SK-N-SH (cell line): ENCODE data around the gene PSMD1. TPM values are rescaled to one million over a fixed set of nuclear protein-coding genes. Genes with fewer than 3 reads are reported as not detected.

Source experiments
- CTCF ChIA-PET: fragments of 300-600, 350-600 bp; formaldehyde crosslinking; extraction: SDS; loops from one replicate; lab custom pipeline; 2021; lab: Yijun Ruan, JAX
- POLR2A ChIA-PET: fragments of 350-600 bp; sonication (Branson Sonifier 250); formaldehyde crosslinking; extraction: SDS; loops from one replicate; lab custom pipeline; 2020; ENCODE audit warnings: antibody characterized with exemption, inconsistent platforms; lab: Yijun Ruan, JAX
- DNase-seq: peaks from one replicate; pipeline ENCODE4 v3.0.0; 2012
- H2AFZ ChIP-seq: fragments of 200-600 bp; sonication (generic); 2 replicates; pipeline ENCODE4 v1.8.1; 2016; ENCODE audit warnings: antibody characterized with exemption, mild to moderate bottlenecking, low read depth
- H3F3A ChIP-seq: fragments of 200-600 bp; sonication (generic); replicated peaks from 2 replicates; pipeline ENCODE3; 2016; ENCODE audit warnings: antibody characterized with exemption, mild to moderate bottlenecking; ENCODE audit not compliant: insufficient read depth
- H3K27ac ChIP-seq, 2 experiments: fragments of 200-500 bp in 1 of 2; fragments of 200-600 bp in 1 of 2; sonication (Bioruptor generic) in 1 of 2; sonication (generic), shearing (Covaris generic) in 1 of 2; 2 replicates each; pipeline versions ENCODE4 v1.5.1 to v1.6.1; 2014 to 2016; ENCODE audit warnings: low read depth in 2 of 2, inconsistent platforms in 1 of 2, low read length in 1 of 2, mild to moderate bottlenecking in 1 of 2, mixed read lengths in 1 of 2
- H3K27me3 ChIP-seq: fragments of 200-600 bp; sonication (generic), shearing (Covaris generic); 2 replicates; pipeline ENCODE4 v1.6.1; 2016; ENCODE audit warnings: mixed run types; ENCODE audit not compliant: insufficient read depth
- H3K36me3 ChIP-seq, 2 experiments: fragments of 200-500 bp in 1 of 2; fragments of 200-600 bp in 1 of 2; sonication (Bioruptor generic) in 1 of 2; sonication (generic) in 1 of 2; replicated peaks in 1 of 2; 2 replicates each; pipeline versions ENCODE3 to v1.5.1; 2014 to 2016; ENCODE audit warnings: low read length in 1 of 2, mild to moderate bottlenecking in 1 of 2; ENCODE audit not compliant: insufficient read depth in 2 of 2, control insufficient read depth in 1 of 2
- H3K4me1 ChIP-seq, 2 experiments: fragments of 200-500 bp in 1 of 2; fragments of 200-600 bp in 1 of 2; sonication (Bioruptor generic) in 1 of 2; sonication (generic), shearing (Covaris generic) in 1 of 2; 2 replicates each; pipeline versions ENCODE4 v1.5.1 to v1.6.1; 2014 to 2016; ENCODE audit warnings: low read depth in 1 of 2, low read length in 1 of 2, mixed run types in 1 of 2; ENCODE audit not compliant: insufficient read depth in 2 of 2, control insufficient read depth in 1 of 2
- H3K4me2 ChIP-seq: fragments of 200-600 bp; sonication (generic), shearing (Covaris generic); 2 replicates; pipeline ENCODE4 v1.6.1; 2017; ENCODE audit warnings: mixed run types
- H3K4me3 ChIP-seq, 2 experiments: fragments of 200-500 bp in 1 of 2; fragments of 200-600 bp in 1 of 2; sonication (Bioruptor generic) in 1 of 2; sonication (generic), shearing (Covaris generic) in 1 of 2; 2 replicates each; pipeline versions ENCODE4 v1.5.1 to v1.8.1; 2014 to 2016; ENCODE audit warnings: low read depth in 2 of 2, inconsistent platforms in 1 of 2, low read length in 1 of 2, mild to moderate bottlenecking in 1 of 2, mixed read lengths in 1 of 2, moderate library complexity in 1 of 2
- H3K79me2 ChIP-seq: fragments of 200-600 bp; sonication (generic); 2 replicates; pipeline ENCODE4 v1.8.1; 2017; ENCODE audit warnings: mild to moderate bottlenecking; ENCODE audit not compliant: insufficient read depth
- H3K9ac ChIP-seq: fragments of 200-600 bp; sonication (generic); 2 replicates; pipeline ENCODE4 v1.6.1; 2017; ENCODE audit warnings: mixed run types
- H3K9me2 ChIP-seq: fragments of 200-600 bp; sonication (generic); 2 replicates; pipeline ENCODE4 v1.6.1; 2017; ENCODE audit warnings: mixed run types
- H3K9me3 ChIP-seq: fragments of 200-600 bp; sonication (generic); 2 replicates; pipeline ENCODE4 v1.6.1; 2017; ENCODE audit warnings: mixed run types, mild to moderate bottlenecking, moderate library complexity
- H4K20me1 ChIP-seq: fragments of 200-600 bp; sonication (generic); 2 replicates; pipeline ENCODE4 v1.6.1; 2017; ENCODE audit warnings: mild to moderate bottlenecking, mixed run types; ENCODE audit not compliant: insufficient read depth
- CHD2 ChIP-seq: fragments of 150-350 bp; IDR thresholded peaks from 2 replicates; pipeline ENCODE4 v1.6.1; 2018; ENCODE audit warnings: low read length; ENCODE audit not compliant: partially characterized antibody
- CTCF ChIP-seq: fragments of 200-600 bp; sonication (generic); IDR thresholded peaks from 2 replicates; pipeline ENCODE4 v1.6.1; 2017; ENCODE audit warnings: antibody characterized with exemption, mild to moderate bottlenecking, moderate library complexity
- ELF1 ChIP-seq: IDR thresholded peaks from 2 replicates; pipeline ENCODE4 v1.4.0; 2012
- NFIC ChIP-seq: IDR thresholded peaks from 2 replicates; pipeline ENCODE4 v1.4.0; 2012; ENCODE audit warnings: borderline replicate concordance
- PBX3 ChIP-seq: IDR thresholded peaks from 2 replicates; pipeline ENCODE4; 2012
- POLR2AphosphoS5 ChIP-seq: IDR thresholded peaks from 2 replicates; pipeline ENCODE4 v1.6.1; 2012; ENCODE audit warnings: low read depth, low read length
- RAD21 ChIP-seq: IDR thresholded peaks from 2 replicates; pipeline ENCODE4 v1.6.1; 2012; ENCODE audit warnings: mild to moderate bottlenecking, low read length
- RCOR1 ChIP-seq: fragments of 150-350 bp; IDR thresholded peaks from 2 replicates; pipeline ENCODE4 v1.6.1; 2017; ENCODE audit warnings: antibody characterized with exemption, low read length
- RFX5 ChIP-seq: IDR thresholded peaks from 2 replicates; pipeline ENCODE4 v1.6.1; 2012; ENCODE audit warnings: mild to moderate bottlenecking, improper control_type of control experiment, low read length
- SIN3A ChIP-seq: IDR thresholded peaks from 2 replicates; pipeline ENCODE4 v1.6.1; 2012; ENCODE audit warnings: low read depth, mild to moderate bottlenecking, low read length, moderate library complexity, borderline replicate concordance
- SMC3 ChIP-seq: IDR thresholded peaks from 2 replicates; pipeline ENCODE4 v1.6.1; 2012; ENCODE audit warnings: low read depth, low read length, improper control_type of control experiment
- USF1 ChIP-seq: IDR thresholded peaks from 2 replicates; pipeline ENCODE4 v1.4.0; 2012; ENCODE audit warnings: low read depth, borderline replicate concordance
- ZBTB33 ChIP-seq: IDR thresholded peaks from 2 replicates; pipeline ENCODE4 v1.4.0; 2012; ENCODE audit warnings: low read depth, borderline replicate concordance
- WGBS: methylation state at CpG from one replicate; pipeline ENCODE4 v1.1.6; 2017; ENCODE audit warnings: low lambda C conversion rate; 5-methylcytosine and 5-hydroxymethylcytosine counted together
- polyA plus RNA-seq, 3 experiments: library from polyadenylated mRNA; depleted of rRNA; stranded (reverse); fragments of >200 nt; gene quantifications; 2 replicates each; pipeline ENCODE4 v1.2.3, GENCODE V29; 2012

PSMD1 gene
- polyA plus RNA-seq, 1 of the 3 experiments (the other 2 are of a cell fraction): 92.3 TPM

- TF ChIP-seq USF1 (no peak), ELF1 (no peak), SIN3A (no peak), RAD21 (no peak), NFIC (no peak), CTCF (no peak), POLR2AphosphoS5 (no peak), PBX3 (no peak), ZBTB33 (no peak), RCOR1 (no peak)
Observed at GRCh38 chr2:231102772-231103171, 46.1 kb downstream of the PSMD1 start (continued).

GRCh38 chr2:231104115-231104713 lies 47.5 kb downstream of the PSMD1 start:
- POLR2A ChIA-PET: interaction anchor here (1.3 kb wide), 1 partner anchor 88 kb away, joined by 5 read pairs; no protein-coding TSS in a partner anchor

More at GRCh38 chr2:231104115-231104713, 47.5 kb downstream of the PSMD1 start:
- Histone ChIP-seq H3K4me3 (no peak overlapping the region), H4K20me1 (no peaks in the 10 kb centered on the region), H3K9me2 (no peaks in the 10 kb centered on the region), H3K36me3 (peaks cover 30 to 50% of the 10 kb centered on the region in 2 experiments), H3F3A (peaks cover 27% of the 10 kb centered on the region), H3K9me3 (no peaks in the 10 kb centered on the region), H3K9ac (no peak overlapping the region), H3K27ac (peak overlapping the region; percentile 54 to 60; a peak in 2 of 4 replicates), H3K4me1 (peaks cover 0 to 4% of the 10 kb centered on the region in 2 experiments; a peak in 2 of 4 replicates), H3K79me2 (peaks cover 18% of the 10 kb centered on the region; the same call in 1 of the 2 replicates), H3K27me3 (no peaks in the 10 kb centered on the region), H2AFZ (no peak overlapping the region), H3K4me2 (no peak overlapping the region)
- CTCF ChIA-PET: interaction anchor here (0.6 to 8.2 kb wide), 51 partner anchors 9 to 349 kb away, joined by 3 to 162 read pairs (median 4); partner anchors contain the start of genes ARMC9 and HTR2B
- WGBS: 17% methylated on average over 3 of the region's 3 CpGs
- TF ChIP-seq SMC3: peak; percentile 85
- TF ChIP-seq RFX5: no peak
- TF ChIP-seq CTCF: peak; percentile 89
- peak; percentile 16 for TF ChIP-seq CHD2
- peak; percentile 95 for TF ChIP-seq RAD21
- peak; percentile 42 for DNase-seq
